ENCODE results near the gene ATP8B1. TPM values are rescaled to one million over a fixed set of nuclear protein-coding genes. Genes with fewer than 3 reads are reported as not detected.

The ATP8B1 gene
- total and polyA plus RNA-seq, 2 donors (not counting 1 experiment from before 2014, with no cell fraction given) = 109 to 125 TPM

- TF ChIP-seq, protein P1, sequence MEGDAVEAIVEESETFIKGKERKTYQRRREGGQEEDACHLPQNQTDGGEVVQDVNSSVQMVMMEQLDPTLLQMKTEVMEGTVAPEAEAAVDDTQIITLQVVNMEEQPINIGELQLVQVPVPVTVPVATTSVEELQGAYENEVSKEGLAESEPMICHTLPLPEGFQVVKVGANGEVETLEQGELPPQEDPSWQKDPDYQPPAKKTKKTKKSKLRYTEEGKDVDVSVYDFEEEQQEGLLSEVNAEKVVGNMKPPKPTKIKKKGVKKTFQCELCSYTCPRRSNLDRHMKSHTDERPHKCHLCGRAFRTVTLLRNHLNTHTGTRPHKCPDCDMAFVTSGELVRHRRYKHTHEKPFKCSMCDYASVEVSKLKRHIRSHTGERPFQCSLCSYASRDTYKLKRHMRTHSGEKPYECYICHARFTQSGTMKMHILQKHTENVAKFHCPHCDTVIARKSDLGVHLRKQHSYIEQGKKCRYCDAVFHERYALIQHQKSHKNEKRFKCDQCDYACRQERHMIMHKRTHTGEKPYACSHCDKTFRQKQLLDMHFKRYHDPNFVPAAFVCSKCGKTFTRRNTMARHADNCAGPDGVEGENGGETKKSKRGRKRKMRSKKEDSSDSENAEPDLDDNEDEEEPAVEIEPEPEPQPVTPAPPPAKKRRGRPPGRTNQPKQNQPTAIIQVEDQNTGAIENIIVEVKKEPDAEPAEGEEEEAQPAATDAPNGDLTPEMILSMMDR (conservative IDR thresholded peaks at IDR 0.05 in 1 of 2, IDR thresholded peaks at IDR 0.05 in 1 of 2; ENCODE audit: low read depth in 1 of 2, low read length in 2 of 2) = no peak
- TF ChIP-seq EZH2 (IDR thresholded peaks at IDR 0.05; ENCODE audit: low read length, missing control alignments) = no peak
- no peak overlapping the region for H3K9ac ChIP-seq (ENCODE audit: insufficient read depth, low read length)
- no peak overlapping the region for H3K4me3 ChIP-seq (replicated peaks in 1 of 4; ENCODE audit: control extremely low read depth in 1 of 4, insufficient read depth in 1 of 4, low read depth in 3 of 4, low read length in 4 of 4)
- H3K27me3 ChIP-seq (ENCODE audit: control insufficient read depth, insufficient read depth, low read length) = no peaks in the 10 kb centered on the region
- no peaks in the 10 kb centered on the region for H3K9me3 ChIP-seq (ENCODE audit: control insufficient read depth, insufficient read depth, low read depth, low read length)
- H4K20me1 ChIP-seq (ENCODE audit: control insufficient read depth, extremely low read depth, insufficient read depth, low read length) = no peaks in the 10 kb centered on the region
- no peak overlapping the region for H3K27ac ChIP-seq (ENCODE audit: insufficient read depth, low read length)
- no peaks in the 10 kb centered on the region for H3K36me3 ChIP-seq (ENCODE audit: control insufficient read depth, insufficient read depth, low read length)
- no peak for DNase-seq (ENCODE audit: low read depth in 2 of 2)
- no peak overlapping the region for H2AFZ ChIP-seq (ENCODE audit: low read length)
- no peak overlapping the region for H3K4me2 ChIP-seq (ENCODE audit: extremely low read depth, insufficient read depth, low read length)
- H3K4me1 ChIP-seq (ENCODE audit: control insufficient read depth, extremely low read depth, insufficient read depth, low read length) = peaks cover 6% of the 10 kb centered on the region
- H3K79me2 ChIP-seq (ENCODE audit: control insufficient read depth, insufficient read depth, low read length) = no peaks in the 10 kb centered on the region
Observed at GRCh38 chr18:57834616-57835015, 31.5 kb upstream of the ATP8B1 start.

GRCh38 chr18:57833441-57834101, 30.5 kb upstream of the ATP8B1 start:
- no peak overlapping the region for H2AFZ ChIP-seq (ENCODE audit: low read length)

GRCh38 chr18:57832730-57833129, 29.6 kb upstream of the ATP8B1 start:
- no peak for DNase-seq (ENCODE audit: low read depth in 2 of 2)
- no peaks in the 10 kb centered on the region for H3K9me3 ChIP-seq (ENCODE audit: control insufficient read depth, insufficient read depth, low read depth, low read length)
- H3K4me2 ChIP-seq (ENCODE audit: extremely low read depth, insufficient read depth, low read length) = no peak overlapping the region

More at GRCh38 chr18:57833441-57834101, 30.5 kb upstream of the ATP8B1 start:
- Histone ChIP-seq H3K4me3 (replicated peaks in 1 of 4; ENCODE audit: control extremely low read depth in 1 of 4, insufficient read depth in 1 of 4, low read depth in 3 of 4, low read length in 4 of 4) (no peak overlapping the region), H3K4me2 (ENCODE audit: extremely low read depth, insufficient read depth, low read length) (peak overlapping the region; percentile 79), H3K79me2 (ENCODE audit: control insufficient read depth, insufficient read depth, low read length) (no peaks in the 10 kb centered on the region), H4K20me1 (ENCODE audit: control insufficient read depth, extremely low read depth, insufficient read depth, low read length) (no peaks in the 10 kb centered on the region), H3K27me3 (ENCODE audit: control insufficient read depth, insufficient read depth, low read length) (no peaks in the 10 kb centered on the region), H3K4me1 (ENCODE audit: control insufficient read depth, extremely low read depth, insufficient read depth, low read length) (peaks cover 6% of the 10 kb centered on the region), H3K36me3 (ENCODE audit: control insufficient read depth, insufficient read depth, low read length) (no peaks in the 10 kb centered on the region), H3K27ac (ENCODE audit: insufficient read depth, low read length) (no peak overlapping the region), H3K9me3 (ENCODE audit: control insufficient read depth, insufficient read depth, low read depth, low read length) (no peaks in the 10 kb centered on the region), H3K9ac (ENCODE audit: insufficient read depth, low read length) (no peak overlapping the region)
- DNase-seq (ENCODE audit: low read depth in 2 of 2) = peak; percentile 29 to 61
- no peak for TF ChIP-seq EZH2 (IDR thresholded peaks at IDR 0.05; ENCODE audit: low read length, missing control alignments)

More at GRCh38 chr18:57832730-57833129, 29.6 kb upstream of the ATP8B1 start:
- H3K27ac ChIP-seq (ENCODE audit: insufficient read depth, low read length) = no peak overlapping the region
- no peak overlapping the region for H3K4me3 ChIP-seq (replicated peaks in 1 of 4; ENCODE audit: control extremely low read depth in 1 of 4, insufficient read depth in 1 of 4, low read depth in 3 of 4, low read length in 4 of 4)
- no peaks in the 10 kb centered on the region for H4K20me1 ChIP-seq (ENCODE audit: control insufficient read depth, extremely low read depth, insufficient read depth, low read length)
- TF ChIP-seq EZH2 (IDR thresholded peaks at IDR 0.05; ENCODE audit: low read length, missing control alignments) = no peak
- TF ChIP-seq, protein P1 (conservative IDR thresholded peaks at IDR 0.05 in 1 of 2, IDR thresholded peaks at IDR 0.05 in 1 of 2; ENCODE audit: low read depth in 1 of 2, low read length in 2 of 2) = no peak
- H3K36me3 ChIP-seq (ENCODE audit: control insufficient read depth, insufficient read depth, low read length) = no peaks in the 10 kb centered on the region
- H3K79me2 ChIP-seq (ENCODE audit: control insufficient read depth, insufficient read depth, low read length) = no peaks in the 10 kb centered on the region
- H2AFZ ChIP-seq (ENCODE audit: low read length) = no peak overlapping the region
- H3K27me3 ChIP-seq (ENCODE audit: control insufficient read depth, insufficient read depth, low read length) = no peaks in the 10 kb centered on the region
- no peak overlapping the region for H3K9ac ChIP-seq (ENCODE audit: insufficient read depth, low read length)
- H3K4me1 ChIP-seq (ENCODE audit: control insufficient read depth, extremely low read depth, insufficient read depth, low read length) = peaks cover 6% of the 10 kb centered on the region

Measured in fibroblast of lung (primary cell).